ENCODE results near the gene CHCHD3.
"Not testable (repeated sequence)": the region's sequence is repeated elsewhere in the genome, so short reads cannot be mapped to it uniquely, and the experiment has no call there.

The CHCHD3 gene

DNA sequence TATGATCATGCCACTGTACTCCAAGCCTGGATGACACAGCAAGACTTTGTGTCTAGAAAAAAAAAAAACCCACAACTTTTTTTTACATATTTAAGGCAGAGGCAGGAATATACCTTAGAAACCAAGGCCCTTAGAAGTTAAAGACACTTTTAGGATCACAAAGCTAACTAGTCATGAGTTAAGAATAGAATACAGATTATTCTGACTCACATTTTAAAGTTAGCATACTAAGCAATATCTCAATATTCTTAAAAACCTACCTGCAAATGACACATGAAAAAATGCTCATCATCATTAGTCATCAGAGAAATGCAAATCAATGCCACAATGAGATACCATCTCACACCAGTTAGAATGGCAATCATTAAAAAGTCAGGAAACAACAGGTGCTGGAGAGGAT lies 177.7 kb downstream of the CHCHD3 start:
- DNase-seq (ENCODE audit: low read depth, low spot score), result no peak

DNA sequence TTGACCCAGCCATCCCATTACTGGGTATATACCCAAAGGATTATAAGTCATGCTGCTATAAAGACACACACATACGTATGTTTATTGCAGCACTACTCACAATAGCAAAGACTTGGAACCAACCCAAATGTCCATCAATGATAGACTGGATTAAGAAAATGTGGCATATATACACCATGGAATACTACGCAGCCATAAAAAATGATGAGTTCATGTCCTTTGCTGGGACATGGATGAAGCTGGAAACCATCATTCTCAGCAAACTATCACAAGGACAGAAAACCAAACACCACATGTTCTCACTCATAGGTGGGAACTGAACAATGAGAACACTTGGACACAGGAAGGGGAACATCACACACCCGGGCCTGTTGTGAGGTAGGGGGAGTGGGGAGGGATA lies 179.6 kb downstream of the CHCHD3 start:
- DNase-seq (ENCODE audit: low read depth, low spot score), result not testable (repeated sequence)

DNA sequence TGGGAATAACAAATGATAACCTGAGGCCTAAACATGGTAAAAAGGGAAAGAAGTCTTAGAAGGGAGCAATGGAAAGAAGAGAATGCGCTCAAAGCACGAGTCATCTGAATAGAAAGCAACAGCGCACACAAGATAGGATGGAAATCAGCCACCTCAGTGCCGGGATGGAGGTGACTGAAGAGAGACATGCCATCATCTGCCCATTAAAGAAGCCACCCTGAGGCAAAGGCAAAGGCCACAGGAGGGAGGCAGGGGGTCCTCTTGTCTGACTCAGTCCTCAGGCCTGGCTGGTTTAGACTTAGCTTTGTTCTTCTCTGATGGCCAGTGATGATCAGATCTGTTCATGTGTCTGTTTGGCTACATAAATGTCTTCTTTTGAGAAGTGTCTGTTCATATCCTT lies 180.6 kb downstream of the CHCHD3 start:
- DNase-seq (ENCODE audit: low read depth, low spot score), result no peak

DNA sequence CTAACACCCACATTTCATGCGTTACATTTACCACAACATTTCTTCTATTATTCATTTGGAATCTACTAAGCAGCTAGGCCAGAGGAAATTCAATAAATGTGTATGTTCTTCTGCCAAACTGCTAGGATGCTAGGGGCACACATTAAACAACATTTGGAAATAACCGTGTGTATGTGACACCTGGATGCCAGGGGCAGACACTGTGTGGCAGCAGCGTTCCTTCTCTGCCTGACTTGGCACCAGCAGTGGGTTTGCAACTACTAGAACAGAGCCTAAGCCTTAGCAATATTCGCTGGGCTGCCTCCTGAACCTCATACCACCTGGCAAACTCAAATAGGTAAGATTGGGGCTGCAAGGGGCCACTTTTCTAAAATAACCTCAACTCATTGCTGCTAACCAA lies 182.1 kb downstream of the CHCHD3 start:
- DNase-seq (ENCODE audit: low read depth, low spot score), result no peak

DNA sequence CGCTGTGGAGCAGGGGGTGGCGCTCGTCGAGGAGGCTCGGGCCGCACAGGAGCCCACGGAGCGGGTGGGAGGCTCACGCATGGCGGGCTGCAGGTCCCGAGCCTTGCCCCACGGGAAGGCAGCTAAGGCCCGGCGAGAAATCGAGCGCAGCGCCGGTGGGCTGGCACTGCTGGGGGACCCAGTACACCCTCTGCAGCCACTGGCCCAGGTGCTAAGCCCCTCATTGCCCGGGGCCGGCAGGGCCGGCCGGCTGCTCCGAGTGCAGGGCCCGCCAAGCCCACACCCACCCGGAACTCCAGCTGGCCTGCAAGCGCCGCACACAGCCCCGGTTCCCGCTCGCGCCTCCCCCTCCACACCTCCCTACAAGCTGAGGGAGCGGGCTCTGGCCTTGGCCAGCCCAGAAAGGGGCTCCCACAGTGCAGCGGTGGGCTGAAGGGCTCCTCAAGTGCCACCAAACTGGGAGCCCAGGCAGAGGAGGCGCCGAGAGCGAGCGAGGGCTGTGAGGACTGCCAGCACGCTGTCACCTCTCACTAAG lies 183.2 kb downstream of the CHCHD3 start:
- DNase-seq (ENCODE audit: low read depth, low spot score), result not testable (repeated sequence)

DNA sequence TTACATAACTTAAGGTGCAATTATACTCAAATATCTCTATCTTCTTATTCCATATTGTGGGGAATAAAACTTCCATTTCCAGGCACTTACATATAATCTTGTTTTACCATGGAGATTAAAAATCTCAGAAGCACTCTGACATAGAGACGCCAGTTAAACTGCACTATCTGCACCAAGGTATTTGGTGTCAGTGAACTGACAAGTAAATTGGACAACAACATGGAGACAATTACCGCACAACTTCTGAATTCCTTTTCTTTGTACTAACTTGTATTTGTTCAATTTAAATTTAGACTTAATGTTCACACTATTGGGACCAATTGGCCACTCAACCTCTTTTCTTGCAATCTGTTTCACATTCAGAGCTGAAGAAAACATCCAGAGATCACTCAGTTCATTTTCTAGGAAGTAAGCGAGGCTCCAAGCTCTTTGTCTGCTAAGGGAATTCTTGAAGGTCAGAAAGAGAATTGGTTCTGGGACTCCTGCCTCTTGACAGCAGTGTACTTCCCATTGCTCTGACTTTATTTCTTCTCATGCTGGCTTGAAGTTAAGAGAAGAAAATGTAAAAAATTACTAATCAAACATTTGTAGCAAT lies 184.7 kb downstream of the CHCHD3 start:
- no peak for DNase-seq (ENCODE audit: low read depth, low spot score)

DNA sequence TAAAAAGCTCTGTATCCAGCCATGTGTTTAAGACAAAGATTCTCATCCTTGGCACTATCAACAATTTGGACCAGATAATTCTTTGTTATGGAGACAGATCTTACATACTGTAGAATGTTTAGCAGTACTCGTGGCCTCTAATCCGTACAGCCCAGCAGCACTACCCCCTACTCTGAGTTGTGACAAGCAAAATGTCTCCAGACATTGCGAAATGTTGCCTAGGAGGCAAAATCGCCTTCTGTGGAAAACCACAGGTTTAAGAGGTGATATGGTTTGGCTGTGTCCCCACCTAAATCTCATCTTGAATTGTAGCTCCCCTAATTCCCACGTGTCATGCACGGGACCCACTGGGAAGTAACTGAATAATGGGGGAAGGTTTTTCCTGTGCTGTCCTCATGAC lies 186.7 kb downstream of the CHCHD3 start:
- no peak for DNase-seq (ENCODE audit: low read depth, low spot score)

DNA sequence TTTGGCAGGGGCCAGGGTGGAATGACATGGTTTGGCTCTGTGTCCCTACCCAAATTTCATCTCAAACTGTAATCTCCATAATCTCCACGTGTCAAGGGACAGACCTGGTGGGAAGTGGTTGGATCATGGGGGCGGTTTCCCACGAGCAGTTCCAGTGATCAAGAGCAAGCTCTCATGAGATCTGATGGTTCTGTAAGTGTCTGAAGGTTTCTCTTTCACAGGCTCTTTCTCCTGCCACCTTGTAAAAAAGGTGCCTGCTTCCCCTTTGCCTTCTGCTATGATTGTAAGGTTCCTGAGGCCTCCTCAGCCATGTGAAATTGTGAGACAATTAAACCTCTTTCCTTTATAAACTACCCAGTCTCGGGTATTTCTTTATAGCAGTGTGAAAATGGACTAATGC lies 188.3 kb downstream of the CHCHD3 start:
- DNase-seq (ENCODE audit: low read depth, low spot score), result no peak

DNA sequence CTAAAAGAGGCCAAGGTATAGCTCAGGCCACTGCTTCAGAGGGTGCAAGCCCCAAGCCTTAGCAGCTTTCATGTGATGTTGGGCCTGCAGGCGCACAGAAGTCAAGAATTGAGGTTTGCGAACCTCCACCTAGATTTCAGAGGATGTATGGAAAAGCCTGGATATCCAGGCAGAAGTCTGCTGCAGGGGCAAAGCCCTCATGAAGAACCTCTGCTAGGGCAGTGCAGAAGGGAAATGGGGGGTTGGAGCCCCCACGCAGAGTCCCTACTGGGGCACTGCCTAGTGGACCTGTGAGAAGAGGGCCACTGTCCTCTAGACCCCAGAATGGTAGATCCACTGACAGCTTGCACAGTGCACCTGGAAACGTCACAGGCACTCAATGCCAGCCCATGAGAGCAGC lies 189.1 kb downstream of the CHCHD3 start:
- DNase-seq (ENCODE audit: low read depth, low spot score), result not testable (repeated sequence)

DNA sequence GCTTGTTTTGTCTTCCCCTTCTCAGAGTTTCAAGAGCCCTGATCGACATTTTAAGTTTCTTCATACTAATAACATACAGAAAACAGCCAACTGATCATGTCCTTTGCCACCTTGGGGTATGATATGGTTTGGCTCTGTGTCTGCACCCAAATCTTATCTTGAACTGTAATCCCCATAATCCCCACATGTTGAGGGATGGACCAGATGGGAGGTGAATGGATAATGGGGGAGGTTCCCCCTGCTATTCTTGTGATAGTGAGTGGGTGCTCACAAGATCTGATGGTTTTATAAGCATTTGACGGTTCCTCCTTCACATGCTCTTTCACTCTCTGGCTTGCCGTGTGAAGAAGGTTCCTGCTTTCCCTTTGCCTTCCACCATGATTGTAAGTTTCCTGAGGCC lies 190.3 kb downstream of the CHCHD3 start:
- no peak for DNase-seq (ENCODE audit: low read depth, low spot score)

DNA sequence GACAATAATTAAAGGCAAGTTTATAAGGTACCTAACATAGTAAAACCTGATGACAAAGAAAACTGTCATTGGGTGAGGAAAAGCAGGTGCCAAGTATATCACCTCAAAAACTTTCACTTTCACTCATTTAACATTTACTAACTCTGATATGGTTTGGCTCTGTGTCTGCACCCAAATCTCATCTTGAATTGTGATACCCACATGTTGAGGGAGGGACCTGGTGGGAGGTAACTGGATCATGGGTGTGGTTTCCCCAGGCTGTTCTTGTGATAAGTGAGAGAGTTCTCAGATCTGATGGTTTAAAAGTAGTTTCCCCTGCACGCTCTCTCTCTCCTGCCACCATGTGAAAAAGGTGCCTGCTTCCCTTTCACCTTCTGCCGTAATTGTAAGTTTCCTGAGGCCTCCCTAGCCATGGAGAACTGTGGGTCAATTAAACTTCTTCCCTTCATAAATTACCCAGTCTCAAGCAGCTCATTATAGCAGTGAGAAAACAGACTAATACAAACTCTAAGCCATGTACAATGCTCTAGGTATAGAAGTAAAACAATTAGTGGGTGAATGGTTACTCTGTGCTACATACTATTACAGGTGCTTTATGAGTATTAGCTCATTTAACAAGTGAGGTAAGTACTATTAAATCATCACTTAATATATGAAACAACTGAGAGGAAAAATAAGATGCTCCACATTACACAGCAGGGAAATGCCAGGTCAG lies 199.0 kb downstream of the CHCHD3 start:
- no peak for DNase-seq (ENCODE audit: low read depth, low spot score)

DNA sequence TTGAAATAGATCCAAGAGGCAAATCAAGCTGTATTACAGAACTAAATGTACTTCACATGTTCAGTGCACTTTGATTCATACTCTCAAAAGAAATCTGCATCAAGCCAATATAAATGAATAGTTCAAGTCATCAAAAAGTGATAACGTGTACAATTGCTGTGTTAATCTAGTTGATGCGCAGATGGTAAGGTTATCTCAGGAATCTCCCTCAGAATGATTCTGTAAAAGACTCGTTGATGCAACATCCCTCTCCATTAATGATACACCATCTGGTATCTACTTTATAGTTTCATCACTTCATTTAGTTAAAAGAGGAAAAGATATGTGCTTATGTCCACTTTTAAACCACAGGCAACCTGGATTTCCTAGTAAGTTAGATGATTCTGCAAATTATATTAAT lies 200.6 kb downstream of the CHCHD3 start:
- no peak for DNase-seq (ENCODE audit: low read depth, low spot score)

DNA sequence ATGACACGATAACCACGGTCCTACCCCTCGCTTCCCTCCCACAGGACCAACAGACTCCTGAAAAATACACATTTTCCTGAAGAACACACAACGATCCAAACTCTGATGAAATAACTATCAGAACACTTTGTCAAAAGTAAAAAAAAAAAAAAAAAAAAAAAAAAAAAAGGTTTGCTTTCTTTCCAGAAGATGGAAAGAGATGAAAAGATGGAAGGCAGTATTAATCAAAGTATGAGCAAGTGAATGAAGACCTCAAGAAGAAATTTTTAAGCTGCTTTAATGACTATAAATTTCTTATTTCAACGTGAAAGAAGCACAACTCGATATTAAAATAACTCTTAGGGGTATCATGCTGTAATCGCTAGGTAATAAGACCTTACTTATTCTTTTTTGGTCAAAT lies 202.3 kb downstream of the CHCHD3 start:
- DNase-seq (ENCODE audit: low read depth, low spot score), result no peak

DNA sequence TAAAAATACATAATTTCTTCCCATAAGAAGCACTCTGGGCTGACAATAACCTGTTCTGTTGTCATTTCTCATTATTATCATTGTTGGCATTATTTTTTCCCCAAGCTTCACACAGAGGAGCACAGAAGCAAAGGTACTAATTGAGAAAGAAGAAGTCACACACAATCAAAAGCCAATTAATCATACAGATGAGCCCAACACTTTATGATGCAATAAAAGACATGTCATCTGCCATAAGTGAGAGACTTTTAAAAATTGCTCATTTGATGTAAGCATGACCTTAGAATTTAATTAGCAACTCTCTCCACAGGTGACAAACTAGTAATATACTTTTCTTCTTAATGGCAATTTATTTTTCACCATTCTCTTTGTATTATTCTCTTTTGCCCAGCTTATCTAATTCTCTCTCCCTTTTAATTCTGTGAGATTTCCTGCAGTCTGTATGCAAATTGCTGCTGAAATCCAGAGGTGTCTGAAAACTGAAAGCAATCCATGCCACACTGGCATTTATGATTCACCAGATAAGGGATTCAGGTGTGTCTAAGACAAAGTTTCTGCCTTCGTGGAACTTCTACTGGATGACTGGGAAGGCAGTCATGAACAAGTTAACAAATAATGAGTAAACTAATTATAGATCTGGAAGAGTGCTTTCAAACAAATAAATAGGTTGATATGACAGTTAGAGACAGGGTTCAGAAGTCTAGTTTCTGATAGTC lies 203.5 kb downstream of the CHCHD3 start:
- no peak for DNase-seq (ENCODE audit: low read depth, low spot score)

DNA sequence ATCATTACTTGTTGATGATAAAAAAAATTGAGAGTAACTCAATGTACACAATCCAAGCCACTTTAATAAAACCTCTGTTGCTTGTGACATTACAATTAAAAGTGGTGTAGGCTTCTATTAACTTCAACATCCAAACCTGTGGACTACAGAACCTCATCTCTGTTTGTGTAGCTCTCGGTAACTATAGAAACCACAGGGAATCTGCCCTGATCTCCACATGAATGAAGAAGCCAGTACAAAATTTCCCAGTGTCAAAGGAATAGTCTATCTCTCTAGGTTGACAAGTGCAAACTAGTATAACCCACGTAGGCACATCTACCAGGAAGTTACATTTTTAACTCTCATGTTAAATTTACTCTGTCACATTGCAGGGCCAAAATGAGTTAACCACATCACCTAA lies 204.3 kb downstream of the CHCHD3 start:
- no peak for DNase-seq (ENCODE audit: low read depth, low spot score)

DNA sequence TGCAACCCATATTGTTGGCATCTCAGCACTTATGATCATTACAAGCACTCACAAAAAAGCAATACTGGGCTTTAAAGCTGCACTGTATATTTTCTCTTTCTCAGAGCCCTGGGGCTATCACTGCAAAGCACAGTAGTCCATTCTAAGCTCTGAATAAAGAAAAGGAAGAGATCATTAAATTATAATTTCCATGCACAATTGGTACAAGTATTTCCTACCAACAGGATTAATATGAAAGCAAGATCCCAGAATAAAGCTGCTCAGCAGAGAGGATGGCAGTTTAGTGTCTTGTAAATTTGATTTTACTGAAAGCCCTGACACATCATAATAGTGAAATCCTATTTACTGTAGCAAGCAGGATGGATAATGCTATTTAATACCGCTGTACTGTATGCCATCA lies 205.3 kb downstream of the CHCHD3 start:
- no peak for DNase-seq (ENCODE audit: low read depth, low spot score)

DNA sequence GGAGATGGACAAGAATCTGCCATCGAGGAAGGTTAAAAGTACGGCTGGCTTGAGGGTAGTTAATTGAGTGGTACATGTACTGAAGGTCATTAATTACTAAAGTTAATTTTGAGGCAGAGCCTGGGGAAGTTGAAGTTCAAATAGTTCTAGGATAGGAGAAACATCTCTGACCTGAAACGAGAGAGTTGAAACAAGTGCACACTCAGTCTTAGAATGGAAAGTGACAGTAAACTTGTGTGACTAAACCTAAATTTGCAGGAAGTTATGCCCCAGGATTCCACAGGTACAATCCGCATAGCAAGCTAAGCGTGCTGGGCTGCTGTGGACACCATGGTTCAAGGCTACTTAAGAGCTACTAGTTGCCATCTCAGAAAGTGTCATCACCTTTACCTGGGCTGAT lies 209.9 kb downstream of the CHCHD3 start:
- no peak for DNase-seq (ENCODE audit: low read depth, low spot score)

DNA sequence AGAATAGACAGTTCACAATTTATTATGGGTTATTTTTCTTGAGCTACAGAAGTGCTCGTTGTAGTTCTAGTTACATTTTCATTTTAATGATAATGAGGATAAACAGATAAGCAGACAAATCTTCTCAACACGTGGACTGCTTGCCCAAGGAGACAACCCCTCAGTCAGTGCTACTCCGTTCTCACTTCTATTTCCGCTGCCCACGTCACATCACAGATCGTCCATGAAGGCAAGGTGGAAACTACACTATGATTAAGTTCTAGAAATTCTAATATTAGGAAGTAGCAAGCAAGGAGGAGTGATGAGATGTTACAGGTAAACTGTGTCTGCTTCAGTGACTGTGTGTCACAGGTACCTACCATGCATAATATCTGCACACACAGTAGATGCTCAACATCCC lies 210.5 kb downstream of the CHCHD3 start:
- no peak for DNase-seq (ENCODE audit: low read depth, low spot score)

DNA sequence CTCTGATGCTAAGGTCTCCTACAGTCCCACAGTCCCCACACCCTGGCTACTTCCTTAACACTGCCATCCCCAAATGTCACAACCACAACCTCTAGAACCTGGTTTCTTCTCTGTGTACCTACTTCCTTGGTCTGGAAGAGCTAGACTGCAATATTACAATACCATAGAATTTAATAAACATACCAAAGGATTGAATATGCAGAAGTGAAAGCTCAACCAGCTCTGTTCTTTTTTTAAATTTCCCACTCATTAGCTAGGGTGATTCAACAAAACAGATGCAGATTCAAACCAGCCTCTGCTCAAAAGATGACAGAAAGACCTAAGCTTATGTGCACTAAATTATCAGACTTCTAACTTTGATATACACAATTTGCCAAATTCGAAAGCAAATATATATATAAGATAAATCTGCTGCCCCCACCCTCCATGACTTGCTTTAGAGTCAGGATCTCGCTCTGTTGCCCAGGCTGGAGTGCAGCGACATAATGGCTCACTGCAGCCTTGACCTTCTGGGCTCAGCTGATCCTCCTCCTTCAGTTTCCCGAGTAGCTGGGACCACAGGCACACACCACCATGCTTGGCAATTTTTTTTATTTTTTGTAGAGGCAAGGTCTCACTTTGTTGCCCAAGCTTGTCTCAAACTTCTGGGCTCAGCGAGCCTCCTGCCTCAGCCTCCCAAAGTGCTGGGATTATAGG lies 212.6 kb downstream of the CHCHD3 start:
- no peak for DNase-seq (ENCODE audit: low read depth, low spot score)

DNA sequence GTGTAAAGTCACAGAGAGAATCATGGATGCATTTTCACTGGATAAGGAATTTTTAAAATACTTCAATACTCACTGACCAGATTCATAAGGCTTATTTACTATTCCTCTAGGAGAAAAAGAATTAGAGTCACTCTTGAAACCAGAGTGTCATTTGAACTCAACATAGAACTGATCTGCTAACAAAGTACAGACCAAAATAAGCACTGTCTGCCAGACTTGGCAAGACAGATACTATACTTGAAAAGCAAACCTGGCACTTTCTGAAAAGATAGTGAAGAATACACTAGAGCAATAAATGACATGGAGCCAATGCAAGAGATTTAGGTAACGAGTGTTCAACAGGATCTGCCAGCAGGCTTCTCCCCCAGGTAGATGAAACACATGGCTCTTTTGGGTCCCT lies 215.3 kb downstream of the CHCHD3 start:
- no peak for DNase-seq (ENCODE audit: low read depth, low spot score)

DNA sequence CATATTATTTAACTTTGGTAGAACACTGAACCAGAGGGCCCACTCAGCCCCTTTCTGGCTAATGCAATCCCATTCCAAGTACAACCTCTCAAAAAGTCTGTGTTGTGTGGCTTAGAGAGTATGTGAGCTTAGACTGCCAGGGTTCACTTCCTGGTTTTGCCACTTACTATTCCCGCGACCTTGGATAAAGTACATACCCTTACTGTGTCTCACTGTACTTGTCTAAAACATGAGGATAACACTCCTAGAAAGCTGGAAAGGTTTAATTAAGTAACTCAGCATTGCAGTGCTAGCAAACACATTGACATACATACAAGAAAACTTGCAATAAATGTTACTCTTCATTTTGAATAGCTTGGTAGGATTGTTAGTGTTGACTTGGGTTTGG lies 215.8 kb downstream of the CHCHD3 start:
- DNase-seq (ENCODE audit: low read depth, low spot score), result no peak

Measured in activated CD4-positive, CD25-positive, alpha-beta regulatory T cell treated with anti-CD3 and anti-CD28 coated beads, Interleukin-2, amount 50 U/mL, for 16 hours (primary cell).